Lower lobe of right lung (tissue), 2 donors: ENCODE measurements around the gene TMED7. TPM values are rescaled to one million over a fixed set of nuclear protein-coding genes. Genes with fewer than 3 reads are reported as not detected.

ENCODE experiments used
- ATAC-seq, 2 donors: fragments of 200-7000 bp; cut with Tn5 transposase; one replicate each; pipeline ENCODE4 v1.9.1; 2020 to 2022; ENCODE audit warnings: mild to moderate bottlenecking in 2 of 2, moderate library complexity in 2 of 2
- DNase-seq: peaks from one replicate; pipeline ENCODE4 v3.0.0-alpha.2; 2020
- H3K27ac ChIP-seq: fragments of 200-600 bp; one replicate; pipeline ENCODE4 v1.8.0; 2022
- H3K27me3 ChIP-seq: fragments of 200-600 bp; one replicate; pipeline ENCODE4 v1.8.0; 2022; ENCODE audit warnings: low read depth
- H3K36me3 ChIP-seq: fragments of 200-600 bp; one replicate; pipeline ENCODE4 v1.8.0; 2022; ENCODE audit warnings: mild to moderate bottlenecking
- H3K4me1 ChIP-seq: fragments of 200-600 bp; one replicate; pipeline ENCODE4 v1.8.0; 2022
- H3K4me3 ChIP-seq: fragments of 200-600 bp; one replicate; pipeline ENCODE4 v1.8.0; 2022; ENCODE audit warnings: mild to moderate bottlenecking
- H3K9me3 ChIP-seq: fragments of 200-600 bp; one replicate; pipeline ENCODE4 v1.8.0; 2022
- intact Hi-C: fragments of 100-400 bp; cut with DNase I; formaldehyde crosslinking; loops from one replicate; pipeline ENCODE4 v1.11.0; 2022
- total RNA-seq: library from RNA; stranded (reverse); fragmentation: NEBNext Ultra II Directional; extraction: Animal tissue kit (Norgen Biotek cat#: 25700); gene quantifications from one replicate; pipeline ENCODE4 v1.2.1, GENCODE V29; 2021
- TF ChIP-seq, protein P1 (sequence below): fragments of 200-600 bp; IDR thresholded peaks from one replicate; pipeline ENCODE4 v1.8.0; 2022; ENCODE audit warnings: antibody characterized with exemption, mild to moderate bottlenecking
- donor health status: DM: no; HTN: yes; CAD: no; lungs with severe emphysema.

Gene TMED7
- total RNA-seq, 1 donor from 2014 or later, result 82.2 TPM

DNA sequence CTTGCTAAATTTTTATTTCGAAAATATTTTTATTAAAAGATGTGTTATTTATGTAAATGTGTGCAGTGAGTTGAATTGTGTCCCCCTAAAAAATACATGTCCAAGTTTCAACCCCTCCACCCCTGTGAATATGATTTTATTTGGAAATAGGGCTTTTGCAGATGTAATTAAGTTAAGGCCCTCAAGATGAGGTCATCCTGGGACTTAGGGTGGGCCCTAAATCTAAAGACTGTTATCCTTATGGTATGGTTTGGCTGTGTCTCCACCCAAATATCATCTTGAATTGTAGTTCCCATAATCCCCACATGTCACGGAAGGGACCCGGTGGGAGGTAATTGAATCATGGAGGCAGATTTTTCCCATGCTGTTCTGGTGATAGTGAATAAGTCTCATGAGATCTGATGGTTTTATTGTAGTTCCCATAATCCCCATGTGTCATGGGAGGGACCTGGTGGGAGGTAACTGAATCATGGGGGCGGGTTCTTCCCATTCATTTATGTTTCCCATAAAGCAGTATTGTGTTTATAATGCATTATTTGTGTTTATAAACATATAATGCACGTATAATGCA, 1.5 kb upstream of the TMED7 start:
- H3K4me1 ChIP-seq, result peaks cover 34% of the 10 kb centered on the region
- ATAC-seq, result no peak
- TF ChIP-seq, protein P1, sequence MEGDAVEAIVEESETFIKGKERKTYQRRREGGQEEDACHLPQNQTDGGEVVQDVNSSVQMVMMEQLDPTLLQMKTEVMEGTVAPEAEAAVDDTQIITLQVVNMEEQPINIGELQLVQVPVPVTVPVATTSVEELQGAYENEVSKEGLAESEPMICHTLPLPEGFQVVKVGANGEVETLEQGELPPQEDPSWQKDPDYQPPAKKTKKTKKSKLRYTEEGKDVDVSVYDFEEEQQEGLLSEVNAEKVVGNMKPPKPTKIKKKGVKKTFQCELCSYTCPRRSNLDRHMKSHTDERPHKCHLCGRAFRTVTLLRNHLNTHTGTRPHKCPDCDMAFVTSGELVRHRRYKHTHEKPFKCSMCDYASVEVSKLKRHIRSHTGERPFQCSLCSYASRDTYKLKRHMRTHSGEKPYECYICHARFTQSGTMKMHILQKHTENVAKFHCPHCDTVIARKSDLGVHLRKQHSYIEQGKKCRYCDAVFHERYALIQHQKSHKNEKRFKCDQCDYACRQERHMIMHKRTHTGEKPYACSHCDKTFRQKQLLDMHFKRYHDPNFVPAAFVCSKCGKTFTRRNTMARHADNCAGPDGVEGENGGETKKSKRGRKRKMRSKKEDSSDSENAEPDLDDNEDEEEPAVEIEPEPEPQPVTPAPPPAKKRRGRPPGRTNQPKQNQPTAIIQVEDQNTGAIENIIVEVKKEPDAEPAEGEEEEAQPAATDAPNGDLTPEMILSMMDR, result no peak
- no peaks in the 10 kb centered on the region for H3K36me3 ChIP-seq
- H3K27me3 ChIP-seq, result no peaks in the 10 kb centered on the region
- no peak overlapping the region for H3K4me3 ChIP-seq
- intact Hi-C loops, result no loop called here
- H3K27ac ChIP-seq, result no peak overlapping the region
- H3K9me3 ChIP-seq, result no peaks in the 10 kb centered on the region
- no peak for DNase-seq

DNA sequence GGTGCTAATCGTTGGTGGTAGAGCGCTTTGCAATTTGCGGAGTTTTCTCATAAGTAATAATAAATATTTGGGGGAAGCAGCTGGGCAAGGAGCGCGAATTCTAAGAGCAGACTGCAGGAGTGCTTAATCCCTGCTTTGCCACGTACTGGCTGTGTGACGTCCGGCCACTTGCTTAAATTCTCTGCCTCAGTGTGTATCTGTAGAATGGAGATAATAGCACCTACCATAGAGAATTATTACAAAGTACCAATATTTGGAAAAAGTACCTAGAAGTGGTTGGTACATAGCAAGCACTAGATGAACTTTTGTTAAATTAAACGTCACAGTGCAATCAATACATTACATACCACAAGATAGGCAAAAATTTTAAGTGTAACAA, 598 bp upstream of the TMED7 start:
- H3K36me3 ChIP-seq, result no peaks in the 10 kb centered on the region
- DNase-seq (no peak), ATAC-seq (peak; percentile 28 to 29)
- no peaks in the 10 kb centered on the region for H3K27me3 ChIP-seq
- TF ChIP-seq, protein P1, result no peak
- peak overlapping the region; percentile 90 for H3K27ac ChIP-seq
- no peaks in the 10 kb centered on the region for H3K9me3 ChIP-seq
- intact Hi-C loops, result no loop called here
- H3K4me3 ChIP-seq, result peak overlapping the region; percentile 77
- H3K4me1 ChIP-seq, result peaks cover 37% of the 10 kb centered on the region

DNA sequence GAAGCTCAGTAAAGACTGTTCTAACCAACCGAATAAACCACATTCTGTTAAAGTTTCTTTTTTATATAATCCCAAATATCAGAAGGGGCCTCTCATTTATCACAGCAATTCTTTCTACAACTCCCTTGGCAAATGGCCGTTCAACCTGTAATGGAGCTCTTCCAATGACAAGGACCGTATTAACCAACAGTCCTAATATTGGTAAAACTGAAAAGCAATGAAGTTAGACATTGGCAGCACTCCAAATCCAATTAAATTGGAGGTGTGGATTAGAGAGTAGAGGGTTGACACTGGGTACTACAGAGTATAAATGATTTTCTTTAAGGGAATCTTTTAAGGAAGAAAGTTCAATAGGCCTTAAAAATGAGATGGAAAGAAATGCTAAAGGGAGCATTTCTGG, 842 bp downstream of the TMED7 start:
- TF ChIP-seq, protein P1, result no peak
- Histone ChIP-seq H3K4me3 (peak overlapping the region; percentile 77), H3K9me3 (no peaks in the 10 kb centered on the region), H3K27ac (peak overlapping the region; percentile 90), H3K27me3 (no peaks in the 10 kb centered on the region), H3K4me1 (peaks cover 41% of the 10 kb centered on the region), H3K36me3 (peaks cover 6% of the 10 kb centered on the region)
- intact Hi-C loops, result no loop called here
- ATAC-seq, result no peak
- DNase-seq, result no peak

DNA sequence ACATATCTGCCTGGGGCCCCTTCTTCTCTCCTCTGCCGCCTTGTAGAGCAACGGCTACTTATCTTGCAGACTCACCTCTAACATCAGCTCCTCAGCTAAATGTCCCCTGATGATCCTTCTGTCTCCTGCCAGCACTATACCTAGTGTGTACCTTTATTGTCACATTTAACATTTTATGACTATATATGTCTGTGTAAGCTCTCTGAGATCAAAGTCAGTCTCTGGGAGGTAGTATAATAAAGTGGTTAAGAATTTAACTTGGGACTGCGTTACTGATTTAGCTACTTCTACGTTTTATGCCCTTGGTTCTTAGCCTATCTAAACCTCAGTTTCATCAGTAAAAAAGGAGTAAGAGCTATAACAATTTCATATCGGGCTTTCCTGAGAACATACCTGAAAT, 2.2 kb downstream of the TMED7 start:
- ATAC-seq, result no peak
- TF ChIP-seq, protein P1, result no peak
- intact Hi-C loops, result no loop called here
- H3K36me3 ChIP-seq, result peaks cover 20% of the 10 kb centered on the region
- H3K27me3 ChIP-seq, result no peaks in the 10 kb centered on the region
- peak overlapping the region; percentile 77 for H3K4me3 ChIP-seq
- H3K27ac ChIP-seq, result no peak overlapping the region
- DNase-seq, result no peak
- no peaks in the 10 kb centered on the region for H3K9me3 ChIP-seq
- peaks cover 41% of the 10 kb centered on the region for H3K4me1 ChIP-seq

DNA sequence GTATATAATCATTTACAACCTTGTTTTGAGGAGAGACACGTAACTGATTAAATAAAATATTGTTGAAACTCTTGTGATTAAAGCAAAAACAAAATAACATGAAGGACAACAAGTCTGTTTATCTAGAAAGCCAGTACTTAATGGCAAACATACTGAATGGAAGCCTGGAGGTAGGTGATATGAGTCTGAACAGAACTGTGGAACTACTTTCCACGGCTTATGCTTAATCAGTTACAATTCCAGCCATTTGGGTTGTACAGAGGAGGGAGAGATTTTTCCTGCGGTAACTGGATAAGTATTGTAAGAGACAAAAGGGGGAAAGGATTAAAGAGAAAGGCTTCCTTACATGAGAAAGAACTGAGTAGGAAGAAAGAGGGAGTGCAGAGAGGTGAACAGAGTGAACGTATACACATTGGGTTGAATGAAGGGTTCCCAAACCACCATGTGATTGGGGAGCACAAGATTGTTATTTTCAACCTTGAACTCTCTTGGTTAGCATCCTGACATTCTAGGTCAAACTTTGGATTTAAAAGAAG, 4.4 kb downstream of the TMED7 start:
- Histone ChIP-seq H3K4me3 (no peak overlapping the region), H3K27ac (no peak overlapping the region), H3K36me3 (peaks cover 35% of the 10 kb centered on the region), H3K27me3 (no peaks in the 10 kb centered on the region), H3K9me3 (no peaks in the 10 kb centered on the region), H3K4me1 (peaks cover 34% of the 10 kb centered on the region)
- TF ChIP-seq, protein P1, result no peak
- DNase-seq (no peak), ATAC-seq (no peak)
- intact Hi-C loops, result no loop called here
